CD4-positive, alpha-beta T cell (primary cell): Measurements from ENCODE around the gene IBA57. TPM values are rescaled to one million over a fixed set of nuclear protein-coding genes. Genes with fewer than 3 reads are reported as not detected.

Experiments
- ATAC-seq: fragments of 200-7000 bp; cut with Tn5 transposase; one replicate; pipeline ENCODE4 v1.10.0; 2022; ENCODE audit warnings: mild to moderate bottlenecking; ENCODE audit not compliant: poor library complexity
- CTCF ChIA-PET: fragments of 350-600 bp; sonication (Branson Sonifier 250); formaldehyde crosslinking; loops from one replicate; lab custom pipeline; 2021; ENCODE audit warnings: antibody characterized with exemption, inconsistent platforms; lab: Charles Lee
- POLR2A ChIA-PET: fragments of 350-600 bp; sonication (Branson Sonifier 250); formaldehyde crosslinking; loops from one replicate; lab custom pipeline; 2021; ENCODE audit warnings: antibody characterized with exemption, inconsistent platforms; lab: Charles Lee
- DNase-seq, 14 experiments: peaks; one replicate each; pipeline ENCODE4 v3.0.0-alpha.2; 2013 to 2020; ENCODE audit warnings: mixed read lengths in 2 of 14
- H3K27ac ChIP-seq, 2 donors: one replicate each; pipeline versions ENCODE4 v1.5.1 to v1.7.0; 2013; ENCODE audit warnings: low read length in 2 of 2, low read depth in 1 of 2, mild to moderate bottlenecking in 1 of 2
- H3K27me3 ChIP-seq, 2 experiments: 1 replicate in 1 of 2; 2 replicates in 1 of 2; pipeline versions ENCODE4 v1.6.1 to v1.7.0; 2013; ENCODE audit warnings: low read length in 2 of 2, control low read depth in 1 of 2, mild to moderate bottlenecking in 1 of 2, moderate library complexity in 1 of 2; ENCODE audit not compliant: insufficient read depth in 2 of 2, control insufficient read depth in 1 of 2
- H3K36me3 ChIP-seq: one replicate; pipeline ENCODE4 v1.6.1; 2013; ENCODE audit warnings: low read length, control low read depth; ENCODE audit not compliant: insufficient read depth
- H3K4me1 ChIP-seq: one replicate; pipeline ENCODE4 v1.6.1; 2013; ENCODE audit warnings: low read length, control low read depth; ENCODE audit not compliant: insufficient read depth
- H3K4me3 ChIP-seq: one replicate; pipeline ENCODE4 v1.5.1; 2013; ENCODE audit warnings: mild to moderate bottlenecking, low read length, moderate library complexity
- H3K9me3 ChIP-seq, 2 experiments: 1 replicate in 1 of 2; 2 replicates in 1 of 2; pipeline versions ENCODE4 v1.6.1 to v1.7.0; 2013; ENCODE audit warnings: low read length in 2 of 2, mild to moderate bottlenecking in 2 of 2, control low read depth in 1 of 2, moderate library complexity in 1 of 2; ENCODE audit not compliant: control insufficient read depth in 1 of 2, insufficient read depth in 1 of 2
- H3K27ac Mint-ChIP-seq: one replicate; pipeline ENCODE4 v1.8.0; 2020; ENCODE audit warnings: mixed read lengths
- H3K27me3 Mint-ChIP-seq: one replicate; pipeline ENCODE4 v1.8.0; 2021; ENCODE audit warnings: mixed read lengths
- H3K36me3 Mint-ChIP-seq: one replicate; pipeline ENCODE4 v1.8.0; 2021; ENCODE audit warnings: low read depth, mixed read lengths
- H3K4me1 Mint-ChIP-seq: one replicate; pipeline ENCODE4 v1.8.0; 2021; ENCODE audit warnings: low read depth, mixed read lengths
- H3K4me3 Mint-ChIP-seq: one replicate; pipeline ENCODE4 v1.8.0; 2020; ENCODE audit warnings: mild to moderate bottlenecking, mixed read lengths
- H3K9me3 Mint-ChIP-seq: one replicate; pipeline ENCODE4 v1.8.0; 2020; ENCODE audit warnings: mixed read lengths
- intact Hi-C, 2 experiments: fragments of 100-400 bp; cut with DNase I in 1 of 2; cut with micrococcal nuclease in 1 of 2; formaldehyde crosslinking; loops; one replicate each; pipeline versions ENCODE4 v1.15.1 to v1.9.0; 2023 to 2025; cut with DNase I, micrococcal nuclease
- total RNA-seq, 174 experiments: library from RNA in 2 of 174; stranded (reverse) in 2 of 174; gene quantifications; one replicate each; pipeline ENCODE4 v1.2.3 and lab custom pipeline; 2021 to 2026
- TF ChIP-seq, protein P1 (sequence below): fragments of 200-600 bp; IDR thresholded peaks from one replicate; pipeline ENCODE4 v1.8.0; 2022; ENCODE audit warnings: antibody characterized with exemption, mild to moderate bottlenecking

IBA57 gene
- total RNA-seq, 2 experiments from 2014 or later = 19.7 to 19.9 TPM

DNA sequence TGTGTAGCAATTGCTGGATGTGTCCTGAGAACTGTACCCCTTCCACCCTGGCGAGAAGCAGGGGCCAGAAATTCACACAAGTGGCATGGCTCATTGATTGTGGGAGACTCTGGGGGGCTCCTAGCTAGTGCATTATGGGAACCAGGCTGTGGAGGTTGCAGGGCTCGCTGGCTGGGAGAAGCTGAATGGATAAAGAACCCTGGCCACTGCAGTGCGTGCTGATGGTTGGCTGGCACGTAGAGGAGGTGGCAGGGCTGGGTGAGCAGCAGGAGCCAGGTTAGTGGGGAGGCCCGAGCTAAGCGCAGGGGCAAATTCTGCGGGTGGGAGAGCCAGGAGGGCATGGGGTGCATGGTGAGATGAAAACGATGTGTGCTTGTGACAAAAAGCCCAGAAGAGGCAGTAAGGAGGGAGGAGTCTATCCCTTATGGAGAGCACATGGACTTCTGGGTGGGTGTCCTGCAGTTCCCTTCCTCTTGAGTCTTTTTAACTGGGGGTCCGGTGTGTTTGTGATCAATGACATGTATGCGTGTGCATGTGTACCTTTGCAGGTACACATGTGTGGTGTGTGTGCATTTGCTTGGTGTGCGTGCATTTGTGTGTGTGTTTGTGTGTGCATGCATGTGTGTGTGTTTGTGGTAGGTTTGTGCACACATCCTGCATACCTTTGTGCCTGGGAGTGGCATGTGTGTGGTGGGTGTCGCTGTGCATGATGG is 22.0 kb upstream of the IBA57 start:
- H3K36me3 ChIP-seq = peaks cover 52% of the 10 kb centered on the region
- H3K4me3 ChIP-seq = no peak overlapping the region
- Mint-ChIP-seq H3K4me3 (peak overlapping the region; percentile 90), H3K27ac (peak overlapping the region; percentile 71), H3K9me3 (no peaks in the 10 kb centered on the region), H3K4me1 (peaks cover 44% of the 10 kb centered on the region), H3K36me3 (peaks cover 42% of the 10 kb centered on the region), H3K27me3 (no peaks in the 10 kb centered on the region)
- peaks cover 61% of the 10 kb centered on the region for H3K4me1 ChIP-seq
- no peaks in the 10 kb centered on the region for H3K27me3 ChIP-seq
- POLR2A ChIA-PET = interaction anchor here (0.9 to 3.9 kb wide), 5 partner anchors 8 to 22 kb away, joined by 3 to 33 read pairs (median 3); partner anchors contain the start of gene IBA57
- intact Hi-C loops = loop anchor here in 1 of 2 experiments (10.0 kb wide), 1 partner anchor 1361 kb away; the partner anchor contains the start of gene NUP133
- no peak overlapping the region for H3K27ac ChIP-seq
- ATAC-seq (no peak), DNase-seq (no peak)
- CTCF ChIA-PET = interaction anchor here (1.6 to 1.7 kb wide), 2 partner anchors 21 to 22 kb away, joined by 3 to 9 read pairs; partner anchors contain the start of gene IBA57
- TF ChIP-seq, protein P1, sequence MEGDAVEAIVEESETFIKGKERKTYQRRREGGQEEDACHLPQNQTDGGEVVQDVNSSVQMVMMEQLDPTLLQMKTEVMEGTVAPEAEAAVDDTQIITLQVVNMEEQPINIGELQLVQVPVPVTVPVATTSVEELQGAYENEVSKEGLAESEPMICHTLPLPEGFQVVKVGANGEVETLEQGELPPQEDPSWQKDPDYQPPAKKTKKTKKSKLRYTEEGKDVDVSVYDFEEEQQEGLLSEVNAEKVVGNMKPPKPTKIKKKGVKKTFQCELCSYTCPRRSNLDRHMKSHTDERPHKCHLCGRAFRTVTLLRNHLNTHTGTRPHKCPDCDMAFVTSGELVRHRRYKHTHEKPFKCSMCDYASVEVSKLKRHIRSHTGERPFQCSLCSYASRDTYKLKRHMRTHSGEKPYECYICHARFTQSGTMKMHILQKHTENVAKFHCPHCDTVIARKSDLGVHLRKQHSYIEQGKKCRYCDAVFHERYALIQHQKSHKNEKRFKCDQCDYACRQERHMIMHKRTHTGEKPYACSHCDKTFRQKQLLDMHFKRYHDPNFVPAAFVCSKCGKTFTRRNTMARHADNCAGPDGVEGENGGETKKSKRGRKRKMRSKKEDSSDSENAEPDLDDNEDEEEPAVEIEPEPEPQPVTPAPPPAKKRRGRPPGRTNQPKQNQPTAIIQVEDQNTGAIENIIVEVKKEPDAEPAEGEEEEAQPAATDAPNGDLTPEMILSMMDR = no peak
- no peaks in the 10 kb centered on the region for H3K9me3 ChIP-seq

DNA sequence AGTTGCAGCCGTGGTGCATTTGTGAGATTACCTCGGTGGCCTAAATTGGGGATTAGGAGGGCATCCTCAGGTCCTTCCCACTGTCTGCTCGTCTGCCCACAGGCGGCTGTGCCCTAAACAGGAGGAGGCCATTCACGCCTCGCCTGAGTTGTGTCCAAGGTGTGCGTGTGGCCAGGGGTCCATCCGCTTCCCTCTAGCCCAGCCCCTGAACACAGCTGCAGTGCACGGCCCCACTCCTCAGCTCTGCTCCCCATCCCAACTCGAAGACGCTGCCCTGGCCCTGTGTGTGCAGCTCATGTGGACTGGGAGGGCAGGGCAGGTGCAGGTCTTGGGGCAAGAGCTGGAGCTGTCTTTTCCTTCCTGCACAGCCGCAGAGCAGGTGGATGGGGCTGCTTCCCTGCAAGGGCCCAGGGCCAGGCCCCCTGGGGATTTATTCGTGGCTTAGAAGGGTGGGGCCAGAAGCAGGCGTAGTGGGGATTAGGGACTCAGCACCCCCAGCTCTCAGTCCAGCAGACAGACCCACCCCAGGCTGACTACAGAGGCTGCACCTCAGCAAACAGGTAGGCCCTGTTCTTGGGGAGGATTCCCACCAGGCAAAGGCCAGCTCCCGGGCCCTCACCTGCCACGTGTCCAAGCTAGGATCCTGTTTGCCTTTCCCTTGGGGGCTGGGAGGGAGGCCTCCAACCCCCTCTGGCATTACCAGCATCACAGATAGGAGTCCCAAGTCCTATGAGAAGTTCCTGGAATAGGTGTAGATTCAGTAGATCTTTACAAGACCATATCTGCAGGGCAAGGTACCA is 21.2 kb upstream of the IBA57 start:
- peaks cover 56% of the 10 kb centered on the region for H3K36me3 ChIP-seq
- ChIA-PET CTCF (interaction anchor here (1.7 kb wide), 1 partner anchor 21 kb away, joined by 3 read pairs; the partner anchor contains the start of gene IBA57), POLR2A (interaction anchor here (0.9 to 3.9 kb wide), 4 partner anchors 10 to 21 kb away, joined by 3 to 33 read pairs (median 4); partner anchors contain the start of gene IBA57)
- no peak overlapping the region for H3K27ac ChIP-seq
- Mint-ChIP-seq H3K36me3 (peaks cover 42% of the 10 kb centered on the region), H3K27ac (peak overlapping the region; percentile 71), H3K27me3 (no peaks in the 10 kb centered on the region), H3K4me3 (peak overlapping the region; percentile 70), H3K4me1 (peaks cover 44% of the 10 kb centered on the region), H3K9me3 (no peaks in the 10 kb centered on the region)
- ATAC-seq (no peak), DNase-seq (peak in 1 of 14 experiments; percentile 30)
- TF ChIP-seq, protein P1 = no peak
- H3K9me3 ChIP-seq = no peaks in the 10 kb centered on the region
- H3K4me1 ChIP-seq = peaks cover 57% of the 10 kb centered on the region
- H3K4me3 ChIP-seq = no peak overlapping the region
- intact Hi-C loops = loop anchor here in 1 of 2 experiments (10.0 kb wide), 1 partner anchor 1360 kb away; the partner anchor contains the start of gene NUP133
- H3K27me3 ChIP-seq = no peaks in the 10 kb centered on the region

DNA sequence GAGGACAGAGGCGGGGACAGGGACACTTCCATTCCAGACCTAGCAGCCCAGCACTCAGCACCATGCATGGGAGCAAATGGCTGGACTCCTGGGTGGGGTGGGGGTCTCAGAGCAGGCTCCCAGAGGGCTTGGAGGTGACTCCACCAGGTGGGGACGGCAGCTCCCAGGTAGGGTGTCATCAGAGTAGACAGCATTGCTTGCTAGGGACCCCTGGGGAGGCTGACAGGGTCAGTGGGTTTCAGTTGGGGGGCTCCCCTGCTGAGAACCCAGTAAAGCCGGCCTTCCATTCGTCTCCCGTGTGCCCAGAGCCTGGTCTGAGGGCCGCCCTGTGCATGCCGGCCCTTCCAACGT is 20.6 kb upstream of the IBA57 start:
- Histone ChIP-seq H3K27ac (no peak overlapping the region), H3K9me3 (no peaks in the 10 kb centered on the region), H3K27me3 (no peaks in the 10 kb centered on the region), H3K4me1 (peaks cover 55% of the 10 kb centered on the region), H3K4me3 (no peak overlapping the region), H3K36me3 (peaks cover 56% of the 10 kb centered on the region)
- peaks cover 37% of the 10 kb centered on the region for H3K36me3 Mint-ChIP-seq
- TF ChIP-seq, protein P1 = no peak
- ChIA-PET CTCF (interaction anchor here (1.7 kb wide), 1 partner anchor 20 kb away, joined by 3 read pairs; the partner anchor contains the start of gene IBA57), POLR2A (interaction anchor here (3.9 kb wide), 1 partner anchor 21 kb away, joined by 33 read pairs; the partner anchor contains the start of gene IBA57)
- H3K27me3 Mint-ChIP-seq = no peaks in the 10 kb centered on the region
- ATAC-seq (no peak), DNase-seq (no peak)
- peak overlapping the region; percentile 23 for H3K4me3 Mint-ChIP-seq
- peaks cover 39% of the 10 kb centered on the region for H3K4me1 Mint-ChIP-seq
- H3K9me3 Mint-ChIP-seq = no peaks in the 10 kb centered on the region
- no peak overlapping the region for H3K27ac Mint-ChIP-seq
- intact Hi-C loops = loop anchor here in 1 of 2 experiments (10.0 kb wide), 1 partner anchor 1360 kb away; the partner anchor contains the start of gene NUP133
